Sigmoid colon (tissue), 7 donors: ENCODE measurements around the gene FTO. TPM values are rescaled to one million over a fixed set of nuclear protein-coding genes. Genes with fewer than 3 reads are reported as not detected.

Experiments
- DNase-seq: peaks from one replicate; pipeline ENCODE4 v3.0.0-alpha.2; 2019
- H3K27ac ChIP-seq, 4 donors: fragments of 200-600 bp; sonication (generic); one replicate each; pipeline ENCODE4 v1.5.1; 2016 to 2019; ENCODE audit warnings: mild to moderate bottlenecking in 1 of 4
- H3K27me3 ChIP-seq, 3 donors: fragments of 200-600 bp; sonication (generic); one replicate each; pipeline ENCODE4 v1.5.1; 2019; ENCODE audit warnings: mild to moderate bottlenecking in 1 of 3
- H3K36me3 ChIP-seq, 4 donors: fragments of 200-600 bp; sonication (generic); one replicate each; pipeline ENCODE4 v1.5.1; 2016 to 2019
- H3K4me1 ChIP-seq, 4 donors: fragments of 200-600 bp; sonication (generic); one replicate each; pipeline ENCODE4 v1.5.1; 2017 to 2019
- H3K4me3 ChIP-seq, 4 donors: fragments of 200-600 bp; sonication (generic); one replicate each; pipeline ENCODE4 v1.5.1; 2017 to 2019; ENCODE audit warnings: mild to moderate bottlenecking in 2 of 4, moderate library complexity in 1 of 4
- H3K9me3 ChIP-seq, 4 donors: fragments of 200-600 bp in 3 of 4; sonication (generic) in 3 of 4; one replicate each; pipeline versions ENCODE4 v1.5.1 to v1.6.1; 2013 to 2019
- EP300 ChIP-seq, 4 donors: sonication (generic); formaldehyde crosslinking; IDR thresholded peaks; one replicate each; pipeline ENCODE4 v1.6.1; 2017; ENCODE audit warnings: antibody characterized with exemption in 4 of 4
- POLR2A ChIP-seq, 2 donors: fragments of 450-650 bp; IDR thresholded peaks; one replicate each; pipeline ENCODE4 v1.6.1; 2016; ENCODE audit warnings: antibody characterized with exemption in 2 of 2, mild to moderate bottlenecking in 2 of 2, moderate library complexity in 2 of 2
- POLR2AphosphoS5 ChIP-seq, 4 donors: sonication (generic); formaldehyde crosslinking; IDR thresholded peaks; one replicate each; pipeline ENCODE4 v1.6.1; 2017; ENCODE audit warnings: antibody characterized with exemption in 4 of 4
- WGBS, 2 donors: extraction: QIAGEN DNeasy Blood & Tissue Kit; methylation state at CpG; one replicate each; pipeline ENCODE4 v1.1.7; 2013; 5-methylcytosine and 5-hydroxymethylcytosine counted together
- intact Hi-C: fragments of 100-400 bp; cut with DNase I; formaldehyde crosslinking; loops from one replicate; pipeline ENCODE4 v1.15.1; 2023
- polyA plus RNA-seq, 3 donors: library from polyadenylated mRNA; stranded (reverse); fragments of 200-250 nt; gene quantifications; one replicate each; pipeline ENCODE4 v1.2.3, GENCODE V29; 2013
- total RNA-seq, 4 donors: library from RNA; depleted of rRNA; stranded (reverse); fragments of >200 nt; gene quantifications; one replicate each; pipeline ENCODE4 v1.1.0, GENCODE V29; 2016
- TF ChIP-seq, protein P1 (sequence below), 4 experiments: fragments of 450-650 bp in 3 of 4; fragments of 200-600 bp in 1 of 4; IDR thresholded peaks; one replicate each; pipeline ENCODE4 v1.5.1; 2016 to 2019; ENCODE audit warnings: antibody characterized with exemption in 4 of 4, mild to moderate bottlenecking in 3 of 4, moderate library complexity in 2 of 4
- donor health status: healthy with polysubstance abuse.
- donor health status: Bipolar disorder and iron deficiency.
- donor health status: healthy.

Gene FTO
- total and polyA plus RNA-seq, 7 donors: 9.9 to 97.2 (median 77.8) TPM

GRCh38 chr16:53908731-53909130 is 204.8 kb downstream of the FTO start:
- DNase-seq: no peak
- 72 to 85% methylated on average over 3 of the region's 3 CpGs for WGBS, 2 donors
- intact Hi-C loops: no loop called here
- Histone ChIP-seq H3K27me3 (no peaks in the 10 kb centered on the region), H3K4me1 (peaks cover 0 to 32% (median 15%) of the 10 kb centered on the region in 4 donors), H3K9me3 (no peaks in the 10 kb centered on the region), H3K4me3 (no peak overlapping the region), H3K36me3 (no peaks in the 10 kb centered on the region), H3K27ac (no peak overlapping the region)
- TF ChIP-seq EP300 (IDR thresholded peaks at IDR 0.05) (no peak), POLR2AphosphoS5 (IDR thresholded peaks at IDR 0.05) (no peak), POLR2A (IDR thresholded peaks at IDR 0.05) (no peak)
- TF ChIP-seq, protein P1, sequence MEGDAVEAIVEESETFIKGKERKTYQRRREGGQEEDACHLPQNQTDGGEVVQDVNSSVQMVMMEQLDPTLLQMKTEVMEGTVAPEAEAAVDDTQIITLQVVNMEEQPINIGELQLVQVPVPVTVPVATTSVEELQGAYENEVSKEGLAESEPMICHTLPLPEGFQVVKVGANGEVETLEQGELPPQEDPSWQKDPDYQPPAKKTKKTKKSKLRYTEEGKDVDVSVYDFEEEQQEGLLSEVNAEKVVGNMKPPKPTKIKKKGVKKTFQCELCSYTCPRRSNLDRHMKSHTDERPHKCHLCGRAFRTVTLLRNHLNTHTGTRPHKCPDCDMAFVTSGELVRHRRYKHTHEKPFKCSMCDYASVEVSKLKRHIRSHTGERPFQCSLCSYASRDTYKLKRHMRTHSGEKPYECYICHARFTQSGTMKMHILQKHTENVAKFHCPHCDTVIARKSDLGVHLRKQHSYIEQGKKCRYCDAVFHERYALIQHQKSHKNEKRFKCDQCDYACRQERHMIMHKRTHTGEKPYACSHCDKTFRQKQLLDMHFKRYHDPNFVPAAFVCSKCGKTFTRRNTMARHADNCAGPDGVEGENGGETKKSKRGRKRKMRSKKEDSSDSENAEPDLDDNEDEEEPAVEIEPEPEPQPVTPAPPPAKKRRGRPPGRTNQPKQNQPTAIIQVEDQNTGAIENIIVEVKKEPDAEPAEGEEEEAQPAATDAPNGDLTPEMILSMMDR (IDR thresholded peaks at IDR 0.05): no peak

DNA sequence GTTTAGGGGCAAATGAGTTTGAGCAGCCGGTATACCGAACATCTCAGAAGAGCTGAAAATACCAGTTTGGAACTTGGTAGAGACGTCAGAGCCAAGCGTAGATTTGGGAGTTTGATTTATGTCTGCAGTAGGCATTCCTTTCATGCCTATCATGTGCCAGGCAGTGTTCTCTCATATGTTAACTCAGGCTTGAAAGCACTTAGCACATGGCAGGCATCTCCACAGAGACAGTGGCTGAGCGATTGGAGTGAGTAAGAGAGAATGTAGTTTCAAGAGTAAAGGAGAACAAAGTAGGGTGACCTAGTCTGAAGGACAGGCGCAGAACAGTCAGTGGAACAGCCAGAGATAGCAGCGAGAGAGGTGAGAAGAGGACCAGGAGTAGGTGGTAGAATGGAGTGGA is 207.0 kb downstream of the FTO start:
- intact Hi-C loops: no loop called here
- peaks cover 0 to 27% (median 15%) of the 10 kb centered on the region in 4 donors for H3K4me1 ChIP-seq
- TF ChIP-seq EP300 (IDR thresholded peaks at IDR 0.05) (no peak), POLR2AphosphoS5 (IDR thresholded peaks at IDR 0.05) (no peak)
- TF ChIP-seq, protein P1 (IDR thresholded peaks at IDR 0.05): no peak
- H3K27ac ChIP-seq: no peak overlapping the region
- H3K36me3 ChIP-seq: no peaks in the 10 kb centered on the region
- no peak for DNase-seq
- H3K9me3 ChIP-seq: no peaks in the 10 kb centered on the region
- no peak overlapping the region for H3K4me3 ChIP-seq
- 96% methylated on average over 7 of the region's 7 CpGs for WGBS, 2 donors
- H3K27me3 ChIP-seq: no peaks in the 10 kb centered on the region

GRCh38 chr16:53911513-53911912 is 207.6 kb downstream of the FTO start:
- TF ChIP-seq, protein P1 (IDR thresholded peaks at IDR 0.05): no peak
- TF ChIP-seq POLR2A (IDR thresholded peaks at IDR 0.05) (no peak), POLR2AphosphoS5 (IDR thresholded peaks at IDR 0.05) (no peak), EP300 (IDR thresholded peaks at IDR 0.05) (no peak)
- Histone ChIP-seq H3K36me3 (no peaks in the 10 kb centered on the region), H3K9me3 (no peaks in the 10 kb centered on the region), H3K27ac (no peak overlapping the region), H3K4me1 (peaks cover 0 to 27% (median 15%) of the 10 kb centered on the region in 4 donors), H3K27me3 (no peaks in the 10 kb centered on the region), H3K4me3 (no peak overlapping the region)
- intact Hi-C loops: no loop called here
- DNase-seq: no peak
- 49 to 64% methylated on average over 2 of the region's 2 CpGs for WGBS, 2 donors

DNA sequence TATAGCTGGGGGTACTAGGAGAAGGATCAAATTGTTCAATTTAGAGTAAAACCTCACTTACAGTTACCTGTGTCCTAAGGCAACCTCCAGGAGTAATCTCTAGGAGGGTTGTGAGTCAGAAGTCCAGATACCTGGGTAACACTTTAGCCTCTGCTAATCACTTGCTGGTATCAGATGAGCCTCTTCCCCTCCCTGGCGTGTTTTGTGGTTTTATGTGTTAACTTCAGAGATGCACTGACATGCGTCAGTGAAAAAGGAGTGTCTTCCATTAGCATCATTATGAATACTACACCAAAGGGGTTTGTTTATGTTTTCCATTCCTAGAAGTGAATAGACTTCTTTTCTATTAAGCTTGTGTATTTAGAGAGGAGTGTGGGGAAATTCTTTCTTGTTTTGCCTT is 208.2 kb downstream of the FTO start:
- TF ChIP-seq POLR2A (IDR thresholded peaks at IDR 0.05) (no peak), POLR2AphosphoS5 (IDR thresholded peaks at IDR 0.05) (no peak)
- TF ChIP-seq, protein P1 (IDR thresholded peaks at IDR 0.05): no peak
- intact Hi-C loops: no loop called here

More for the DNA sequence above, 208.2 kb downstream of the FTO start:
- H3K36me3 ChIP-seq: no peaks in the 10 kb centered on the region
- H3K27ac ChIP-seq: no peak overlapping the region
- no peaks in the 10 kb centered on the region for H3K9me3 ChIP-seq
- peaks cover 0 to 27% (median 15%) of the 10 kb centered on the region in 4 donors for H3K4me1 ChIP-seq
- no peak for DNase-seq
- H3K4me3 ChIP-seq: no peak overlapping the region
- H3K27me3 ChIP-seq: no peaks in the 10 kb centered on the region
- 56 to 90% methylated on average over 2 of the region's 2 CpGs for WGBS, 2 donors
